HepG2 (cell line): ENCODE results near the gene DNAJC18. TPM values are rescaled to one million over a fixed set of nuclear protein-coding genes. Genes with fewer than 3 reads are reported as not detected.

Source experiments
- ATF7-NPFF ChIP-seq: sonication (generic); formaldehyde crosslinking; IDR thresholded peaks from 2 replicates; pipeline ENCODE4 v1.8.1; 2023; ENCODE audit warnings: mild to moderate bottlenecking, low read depth, missing genetic modification reagents, moderate library complexity
- CREM ChIP-seq, 2 experiments: sonication (generic) in 1 of 2; formaldehyde crosslinking in 1 of 2; IDR thresholded peaks; 2 replicates each; pipeline versions ENCODE4 v1.4.0 to v1.6.1; 2016 to 2020; ENCODE audit warnings: antibody characterized with exemption in 1 of 2, mild to moderate bottlenecking in 1 of 2, missing genetic modification reagents in 1 of 2
- ERF ChIP-seq: IDR thresholded peaks from 2 replicates; pipeline ENCODE4 v1.6.1; 2018; ENCODE audit warnings: missing biosample characterization, missing genetic modification reagents
- HNF4A ChIP-seq: sonication (generic); formaldehyde crosslinking; IDR thresholded peaks from 2 replicates; pipeline ENCODE4 v1.4.0; 2020; ENCODE audit warnings: missing genetic modification reagents
- MED1 ChIP-seq: sonication (generic); formaldehyde crosslinking; IDR thresholded peaks from 2 replicates; pipeline ENCODE4 v1.4.0; 2020; ENCODE audit warnings: missing genetic modification reagents
- MIER3 ChIP-seq: IDR thresholded peaks from 2 replicates; pipeline ENCODE4 v1.6.1; 2016; ENCODE audit warnings: missing compliant biosample characterization, borderline replicate concordance
- SAP130 ChIP-seq: IDR thresholded peaks from 2 replicates; pipeline ENCODE4 v1.6.1; 2016; ENCODE audit warnings: low read depth
- SP5 ChIP-seq: IDR thresholded peaks from 2 replicates; pipeline ENCODE4 v1.6.1; 2016; ENCODE audit warnings: low read depth, borderline replicate concordance
- ZBTB40 ChIP-seq, 2 experiments: fragments of 450-650 bp in 1 of 2; sonication (generic) in 1 of 2; formaldehyde crosslinking in 1 of 2; IDR thresholded peaks; 2 replicates each; pipeline versions ENCODE4 v1.6.1 to v1.8.0; 2016 to 2022; ENCODE audit warnings: antibody characterized with exemption in 1 of 2, mild to moderate bottlenecking in 1 of 2, missing genetic modification reagents in 1 of 2
- ZBTB8A ChIP-seq: sonication (generic); formaldehyde crosslinking; IDR thresholded peaks from 2 replicates; pipeline ENCODE4 v1.4.0; 2020; ENCODE audit warnings: mild to moderate bottlenecking, low read depth, missing genetic modification reagents, borderline replicate concordance
- ZFAT ChIP-seq: sonication (generic); formaldehyde crosslinking; conservative IDR thresholded peaks from 2 replicates; pipeline ENCODE4 v1.8.1; 2023; ENCODE audit warnings: missing genetic modification reagents, inconsistent platforms
- ZFP91 ChIP-seq: sonication (generic); formaldehyde crosslinking; IDR thresholded peaks from 2 replicates; pipeline ENCODE4 v1.9.0; 2022; ENCODE audit warnings: missing genetic modification reagents, mild to moderate bottlenecking, borderline replicate concordance
- ZNF367 ChIP-seq: sonication (generic); formaldehyde crosslinking; IDR thresholded peaks from 2 replicates; pipeline ENCODE4 v1.4.0; 2020; ENCODE audit warnings: missing genetic modification reagents, borderline replicate concordance
- ZNF615 ChIP-seq: sonication (generic); formaldehyde crosslinking; IDR thresholded peaks from 2 replicates; pipeline ENCODE4 v1.5.0; 2020; ENCODE audit warnings: mild to moderate bottlenecking, missing genetic modification reagents, borderline replicate concordance
- polyA plus RNA-seq, 8 experiments: library from polyadenylated mRNA; depleted of rRNA in 3 of 8; stranded (reverse) in 7 of 8; unstranded in 1 of 8; fragments of >200 nt; fragmentation: Illumina TruSeq in 4 of 8; extraction: Trizol in 4 of 8; gene quantifications; 2 replicates each; pipeline versions ENCODE4 v1.2.1 to v1.2.3, GENCODE V29; 2011 to 2016; ENCODE audit warnings: low read depth in 4 of 8, missing spikeins in 1 of 8, mixed read lengths in 1 of 8; ENCODE audit not compliant: insufficient read depth in 1 of 8
- total RNA-seq, 5 experiments: library from RNA; depleted of rRNA; stranded (reverse); fragments of >200 nt; fragmentation: Illumina TruSeq; extraction: Trizol; gene quantifications; 2 replicates each; pipeline ENCODE4 v1.2.3, GENCODE V29; 2016; ENCODE audit warnings: low read depth in 1 of 5

The DNAJC18 gene
- total and polyA plus RNA-seq, 2 of the 13 experiments (the other 11 are each of a cell fraction or from before 2014, with no cell fraction given): 6.5 to 6.6 TPM

GRCh38 chr5:139385061-139386049, 54.0 kb downstream of the DNAJC18 start (continued):
- TF ChIP-seq ZFP91 (CRISPR knock-in tag) (0 out of 2 replicates have a peak, but pooled peaks have one; percentile 43), SP5 (CRISPR knock-in tag) (0 out of 2 replicates have a peak, but pooled peaks have one; percentile 26), HNF4A (peak; percentile 16; the same call in 1 of the 2 replicates), ERF (CRISPR knock-in tag) (peak; percentile 64), MED1 (CRISPR knock-in tag) (peak; percentile 41; the same call in 1 of the 2 replicates), ZNF615 (no peak), CREM (IDR thresholded peaks at IDR 0.05) (peak; percentile 45; the same call in 1 of the 2 replicates), CREM (CRISPR knock-in tag; IDR thresholded peaks at IDR 0.05) (no peak), MIER3 (0 out of 2 replicates have a peak, but pooled peaks have one; percentile 62), ZFAT (CRISPR knock-in tag) (no peak), ZBTB8A (CRISPR knock-in tag) (no peak), ZBTB40 (IDR thresholded peaks at IDR 0.05) (no peak), ZBTB40 (CRISPR knock-in tag; IDR thresholded peaks at IDR 0.05) (no peak), ATF7-NPFF (CRISPR knock-in tag) (no peak), ZNF367 (CRISPR knock-in tag) (no peak), SAP130 (peak; percentile 84)
